Stimulated activated naive CD8-positive, alpha-beta T cell treated with anti-CD3 and anti-CD28 coated beads, Interleukin-15, Interleukin-2, amounts not matched to agents 100 ng/mL and 50 ng/mL, for 24 hours (primary cell): ENCODE results near the gene PRF1.

Experiments
- H3K27ac Mint-ChIP-seq: one replicate; pipeline ENCODE4 v1.8.0; 2021; ENCODE audit warnings: mild to moderate bottlenecking, mixed read lengths
- H3K27me3 Mint-ChIP-seq: one replicate; pipeline ENCODE4 v1.8.0; 2021; ENCODE audit warnings: mixed read lengths
- H3K36me3 Mint-ChIP-seq: one replicate; pipeline ENCODE4 v1.8.0; 2021; ENCODE audit warnings: low read depth, mixed read lengths
- H3K4me1 Mint-ChIP-seq: one replicate; pipeline ENCODE4 v1.8.0; 2021; ENCODE audit warnings: low read depth, mixed read lengths
- H3K4me3 Mint-ChIP-seq: one replicate; pipeline ENCODE4 v1.8.0; 2021; ENCODE audit warnings: mild to moderate bottlenecking, mixed read lengths
- H3K9me3 Mint-ChIP-seq: one replicate; pipeline ENCODE4 v1.8.0; 2021; ENCODE audit warnings: mixed read lengths

PRF1 gene

DNA sequence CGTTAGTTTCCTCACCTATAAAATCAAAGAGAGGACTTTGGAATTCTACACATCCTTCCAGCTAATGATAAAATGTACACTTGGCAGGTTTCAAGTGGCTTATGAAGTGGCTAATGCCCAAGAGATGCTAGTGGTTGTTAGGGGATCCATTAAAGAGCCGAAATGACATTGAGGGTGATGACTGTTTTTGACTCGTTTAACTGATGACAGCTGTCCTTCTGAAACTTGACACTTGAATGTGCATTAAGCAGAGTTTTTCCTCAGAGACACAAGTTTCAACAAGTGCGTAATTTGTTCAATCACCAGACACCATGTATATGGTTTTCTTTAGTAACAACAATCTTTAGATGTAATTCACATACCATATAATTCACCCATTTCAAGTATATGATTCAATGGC lies 1.6 kb upstream of the PRF1 start:
- Mint-ChIP-seq H3K27ac (peak overlapping the region; percentile 86), H3K27me3 (no peaks in the 10 kb centered on the region), H3K4me1 (peaks cover 52% of the 10 kb centered on the region), H3K36me3 (peaks cover 25% of the 10 kb centered on the region), H3K9me3 (no peaks in the 10 kb centered on the region), H3K4me3 (peak overlapping the region; percentile 91)

DNA sequence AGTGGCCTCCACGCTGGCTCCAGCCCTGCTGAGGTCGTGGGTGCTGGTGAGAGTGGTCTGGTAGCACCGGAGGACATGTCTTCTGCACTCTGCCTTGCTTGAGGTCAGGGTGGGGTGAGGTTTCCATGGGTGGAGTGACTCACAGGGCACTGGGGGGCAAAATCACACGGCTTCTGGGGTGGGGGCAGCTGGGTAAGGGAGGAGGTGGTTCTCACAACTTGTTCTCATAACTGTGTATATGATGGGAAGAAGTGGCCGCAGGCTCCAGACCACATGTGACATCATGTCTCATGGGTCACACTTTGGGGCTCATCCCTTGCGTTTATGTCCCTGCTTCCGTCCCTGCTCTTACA lies 884 bp upstream of the PRF1 start:
- Mint-ChIP-seq H3K4me1 (peaks cover 56% of the 10 kb centered on the region), H3K9me3 (no peaks in the 10 kb centered on the region), H3K36me3 (peaks cover 31% of the 10 kb centered on the region), H3K27me3 (no peaks in the 10 kb centered on the region), H3K27ac (peak overlapping the region; percentile 86), H3K4me3 (peak overlapping the region; percentile 91)

DNA sequence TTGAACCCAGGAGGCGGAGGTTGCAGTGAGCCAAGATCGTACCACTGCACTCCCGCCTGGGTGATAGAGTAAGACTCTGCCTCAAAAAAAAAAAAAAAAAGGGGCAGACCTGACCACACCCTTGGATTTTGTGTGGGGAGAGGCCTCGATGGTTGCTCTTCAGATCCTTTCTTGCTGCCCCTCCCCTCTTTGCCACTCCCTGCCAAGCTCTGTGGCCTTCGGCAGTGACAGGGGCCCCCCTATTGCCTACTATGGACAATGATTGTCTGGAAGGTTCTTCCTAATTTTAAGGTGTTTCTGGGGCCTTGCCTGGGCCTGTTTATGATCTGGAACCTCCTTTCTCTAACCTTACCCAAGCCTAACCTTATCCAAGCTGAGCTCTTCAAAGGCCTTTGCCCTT lies 795 bp downstream of the PRF1 start:
- Mint-ChIP-seq H3K27me3 (no peaks in the 10 kb centered on the region), H3K9me3 (no peaks in the 10 kb centered on the region), H3K27ac (peak overlapping the region; percentile 86), H3K36me3 (peaks cover 47% of the 10 kb centered on the region), H3K4me3 (peak overlapping the region; percentile 91), H3K4me1 (peaks cover 60% of the 10 kb centered on the region)

DNA sequence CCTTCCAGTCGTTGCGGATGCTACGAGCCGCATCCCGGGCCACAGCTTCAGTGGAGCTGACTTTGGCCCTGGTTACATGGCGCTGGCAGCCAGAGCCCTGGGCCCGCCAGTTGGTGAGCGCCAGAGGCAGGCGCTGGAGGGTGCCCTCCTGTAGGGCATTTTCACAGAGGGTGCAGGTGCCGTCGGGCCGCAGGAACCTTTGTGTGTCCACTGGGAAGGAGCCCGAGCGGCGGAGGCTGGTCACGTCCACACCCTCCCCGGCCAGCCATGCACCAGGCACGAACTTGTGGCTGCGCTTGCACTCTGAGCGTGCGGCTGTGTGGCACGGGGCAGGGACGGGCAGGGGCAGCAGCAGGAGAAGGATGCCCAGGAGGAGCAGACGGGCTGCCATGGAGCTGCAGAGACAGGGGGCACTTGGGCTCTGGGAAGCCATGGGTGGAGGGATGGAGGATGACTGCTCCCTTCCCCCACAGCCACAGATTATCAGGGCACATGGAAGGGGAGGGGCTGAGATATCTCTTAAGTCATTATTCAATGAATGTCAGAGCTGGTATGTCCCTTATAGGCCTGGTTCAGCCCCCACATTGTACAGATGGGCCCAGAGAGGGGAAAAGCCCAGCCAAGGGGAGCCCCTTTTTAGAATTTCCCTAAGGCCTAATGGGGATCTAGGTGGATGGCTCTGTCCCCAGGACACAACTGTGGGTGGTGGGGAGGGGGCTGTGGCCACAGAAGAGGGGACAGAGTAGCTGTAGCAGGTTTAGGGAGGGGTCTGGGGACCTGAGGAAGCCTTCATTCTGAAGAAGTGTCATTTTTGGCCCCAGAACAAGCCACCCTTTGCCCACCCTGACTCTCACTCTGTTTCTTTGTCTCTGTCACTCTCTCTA lies 1.8 kb downstream of the PRF1 start:
- no peaks in the 10 kb centered on the region for H3K27me3 Mint-ChIP-seq

DNA sequence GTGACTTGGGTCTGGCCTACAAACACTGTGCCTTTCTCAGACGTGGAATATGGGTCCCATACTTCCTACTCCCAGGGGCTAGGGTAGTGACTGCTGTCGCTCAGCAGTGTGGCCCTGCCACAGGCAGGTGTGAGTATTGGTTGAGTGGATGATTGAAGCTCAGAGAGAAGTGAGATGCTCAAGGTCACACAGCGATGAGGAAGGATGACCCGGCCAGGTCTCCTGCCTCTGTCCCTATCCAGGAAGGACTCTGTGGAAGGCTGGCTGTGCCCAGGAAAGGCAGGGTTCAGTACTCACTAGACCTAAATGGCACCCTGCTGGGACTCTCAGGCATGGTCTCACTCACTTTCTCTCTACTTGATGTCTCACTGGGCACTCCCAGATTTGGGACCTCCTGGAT lies 2.8 kb downstream of the PRF1 start:
- Mint-ChIP-seq H3K36me3 (peaks cover 57% of the 10 kb centered on the region), H3K4me1 (peaks cover 70% of the 10 kb centered on the region), H3K9me3 (no peaks in the 10 kb centered on the region), H3K27ac (peak overlapping the region; percentile 84), H3K4me3 (peak overlapping the region; percentile 91), H3K27me3 (no peaks in the 10 kb centered on the region)

More for the DNA sequence above, 1.8 kb downstream of the PRF1 start:
- peak overlapping the region; percentile 91 for H3K4me3 Mint-ChIP-seq
- peak overlapping the region; percentile 70 for H3K27ac Mint-ChIP-seq
- peaks cover 57% of the 10 kb centered on the region for H3K36me3 Mint-ChIP-seq
- H3K4me1 Mint-ChIP-seq: peaks cover 69% of the 10 kb centered on the region
- no peaks in the 10 kb centered on the region for H3K9me3 Mint-ChIP-seq

DNA sequence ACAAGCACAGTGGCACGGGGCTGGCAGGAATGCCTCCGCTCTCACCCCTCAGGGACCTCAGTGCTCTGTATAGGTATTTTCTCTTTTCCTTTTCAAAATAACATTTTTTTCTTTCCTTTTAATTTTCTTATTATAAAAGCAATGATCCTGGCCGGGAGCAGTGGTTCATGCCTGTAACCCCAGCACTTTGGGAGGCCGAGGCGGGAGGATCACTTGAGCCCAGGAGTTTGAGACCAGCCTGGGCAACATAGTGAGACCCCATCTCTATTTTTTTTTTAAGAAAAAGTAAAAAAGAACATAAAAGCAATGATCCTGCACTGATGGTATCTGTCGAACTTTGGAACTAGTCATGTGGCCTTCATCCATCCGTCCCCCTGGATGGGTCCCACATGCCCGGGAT lies 3.2 kb downstream of the PRF1 start:
- Mint-ChIP-seq H3K27ac (peak overlapping the region; percentile 84), H3K4me1 (peaks cover 72% of the 10 kb centered on the region), H3K36me3 (peaks cover 57% of the 10 kb centered on the region), H3K4me3 (peak overlapping the region; percentile 91), H3K9me3 (no peaks in the 10 kb centered on the region), H3K27me3 (no peaks in the 10 kb centered on the region)

DNA sequence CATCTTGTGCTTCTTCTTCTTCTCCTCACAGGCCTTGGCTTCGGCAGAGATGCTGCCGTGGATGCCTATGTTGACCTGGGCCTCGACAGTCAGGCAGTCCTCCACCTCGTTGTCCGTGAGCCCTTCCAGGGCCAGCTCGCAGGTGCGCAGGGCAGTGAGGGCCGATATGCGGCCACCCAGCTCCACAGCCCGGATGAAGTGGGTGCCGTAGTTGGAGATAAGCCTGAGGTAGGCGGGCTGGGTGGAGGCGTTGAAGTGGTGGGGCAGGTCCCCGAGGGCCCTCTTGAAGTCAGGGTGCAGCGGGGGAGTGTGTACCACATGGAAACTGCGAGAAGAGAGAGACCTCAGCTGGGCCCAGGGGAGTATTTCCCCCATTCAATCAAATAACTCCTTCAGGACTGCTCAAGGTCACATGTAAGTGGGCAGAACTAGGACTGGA lies 3.7 kb downstream of the PRF1 start:
- Mint-ChIP-seq H3K27me3 (no peaks in the 10 kb centered on the region), H3K4me1 (peaks cover 71% of the 10 kb centered on the region), H3K27ac (no peak overlapping the region), H3K9me3 (no peaks in the 10 kb centered on the region), H3K4me3 (peak overlapping the region; percentile 91), H3K36me3 (peaks cover 57% of the 10 kb centered on the region)

DNA sequence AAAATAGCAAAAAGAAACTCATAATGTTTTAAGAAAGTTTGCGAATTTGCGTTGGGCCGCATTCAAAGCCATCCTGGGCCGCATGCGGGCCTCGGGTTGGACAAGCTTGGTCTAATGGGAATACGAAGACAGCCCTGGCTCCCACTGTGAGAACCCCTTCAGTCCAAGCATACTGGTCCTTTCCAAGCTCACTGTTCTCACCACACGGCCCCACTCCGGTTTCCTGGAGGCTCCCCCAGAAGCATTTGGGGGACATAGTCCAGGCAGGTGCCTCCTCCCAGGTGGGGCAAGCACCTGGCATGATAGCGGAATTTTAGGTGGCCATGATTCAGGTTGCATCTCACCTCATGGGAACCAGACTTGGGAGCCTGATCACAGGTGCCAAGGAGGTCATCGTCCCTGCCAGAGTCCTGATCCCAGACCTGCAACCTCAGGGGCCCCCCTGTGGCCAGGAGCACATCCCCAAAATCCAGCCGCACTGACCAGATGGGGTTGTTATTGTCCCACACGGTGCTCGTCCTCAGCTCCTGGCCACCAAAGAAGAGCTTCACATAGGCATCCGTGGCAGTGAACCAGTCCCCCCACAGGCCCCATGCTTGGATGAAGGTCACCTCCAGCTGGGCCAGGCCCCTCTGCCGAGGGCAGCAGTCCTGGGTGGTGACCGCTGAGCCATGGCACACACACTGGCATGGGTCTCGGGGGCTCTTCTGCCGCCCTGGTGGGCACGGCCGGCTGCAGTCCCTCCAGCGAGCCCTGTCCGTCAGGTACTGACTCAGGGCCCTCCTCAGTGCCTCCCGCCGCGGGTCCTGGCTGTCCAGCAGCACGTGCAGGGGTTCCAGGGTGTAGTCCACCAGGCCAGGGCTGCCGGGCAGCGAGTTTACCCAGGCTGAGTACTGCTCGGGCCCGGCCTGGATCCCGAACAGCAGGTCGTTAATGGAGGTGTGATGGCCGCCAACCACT lies 4.4 kb downstream of the PRF1 start:
- Mint-ChIP-seq H3K4me1 (peaks cover 67% of the 10 kb centered on the region), H3K36me3 (peaks cover 57% of the 10 kb centered on the region), H3K27ac (peak overlapping the region; percentile 52), H3K4me3 (peak overlapping the region; percentile 57), H3K9me3 (no peaks in the 10 kb centered on the region), H3K27me3 (no peaks in the 10 kb centered on the region)

DNA sequence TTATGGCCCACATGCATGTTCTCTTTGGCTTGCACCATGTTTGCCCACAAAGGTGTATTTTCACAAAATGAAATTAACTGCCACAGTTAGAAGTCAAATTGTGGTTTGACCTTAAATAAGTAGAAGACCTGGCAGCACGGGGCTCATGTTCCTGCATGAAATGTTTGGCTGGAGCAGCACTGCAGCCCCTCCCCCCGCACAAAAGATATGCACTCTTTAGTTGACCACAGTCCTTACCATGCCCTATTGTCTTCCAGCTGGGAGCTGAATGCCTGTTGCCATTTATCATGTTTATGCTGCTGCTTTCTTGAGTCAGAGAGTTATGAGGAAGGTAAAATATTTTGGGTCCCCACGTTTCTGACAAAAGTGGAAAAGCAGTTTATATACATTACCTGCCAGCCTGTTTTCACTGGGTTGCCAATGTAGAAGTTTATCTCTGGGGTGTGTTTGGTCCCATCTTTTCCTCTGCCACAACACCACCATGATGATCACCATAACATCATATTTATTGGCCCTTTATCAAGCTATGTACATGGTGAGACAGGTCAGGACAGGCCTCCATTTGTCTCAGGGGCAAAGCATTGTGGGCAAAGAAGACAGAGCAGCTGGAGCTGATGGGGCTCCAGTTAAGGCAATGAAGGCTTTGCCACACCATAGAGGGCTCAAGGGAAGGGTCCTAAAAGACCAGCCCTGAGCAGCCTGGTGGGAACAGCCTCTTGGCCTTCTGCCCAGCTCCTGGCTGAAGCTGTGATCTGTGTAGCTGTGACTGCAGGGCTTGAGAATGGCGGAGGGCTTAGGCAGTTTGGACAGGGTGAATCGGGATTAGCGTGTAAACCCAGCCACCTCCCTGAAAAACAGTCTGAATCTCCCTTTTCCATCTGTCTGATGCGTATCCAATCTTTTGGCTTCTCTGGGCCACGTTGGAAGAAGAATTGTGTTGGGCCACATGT lies 5.4 kb downstream of the PRF1 start:
- peaks cover 68% of the 10 kb centered on the region for H3K4me1 Mint-ChIP-seq
- peak overlapping the region; percentile 57 for H3K4me3 Mint-ChIP-seq
- H3K36me3 Mint-ChIP-seq: peaks cover 52% of the 10 kb centered on the region
- no peaks in the 10 kb centered on the region for H3K27me3 Mint-ChIP-seq
- peak overlapping the region; percentile 52 for H3K27ac Mint-ChIP-seq
- no peaks in the 10 kb centered on the region for H3K9me3 Mint-ChIP-seq

DNA sequence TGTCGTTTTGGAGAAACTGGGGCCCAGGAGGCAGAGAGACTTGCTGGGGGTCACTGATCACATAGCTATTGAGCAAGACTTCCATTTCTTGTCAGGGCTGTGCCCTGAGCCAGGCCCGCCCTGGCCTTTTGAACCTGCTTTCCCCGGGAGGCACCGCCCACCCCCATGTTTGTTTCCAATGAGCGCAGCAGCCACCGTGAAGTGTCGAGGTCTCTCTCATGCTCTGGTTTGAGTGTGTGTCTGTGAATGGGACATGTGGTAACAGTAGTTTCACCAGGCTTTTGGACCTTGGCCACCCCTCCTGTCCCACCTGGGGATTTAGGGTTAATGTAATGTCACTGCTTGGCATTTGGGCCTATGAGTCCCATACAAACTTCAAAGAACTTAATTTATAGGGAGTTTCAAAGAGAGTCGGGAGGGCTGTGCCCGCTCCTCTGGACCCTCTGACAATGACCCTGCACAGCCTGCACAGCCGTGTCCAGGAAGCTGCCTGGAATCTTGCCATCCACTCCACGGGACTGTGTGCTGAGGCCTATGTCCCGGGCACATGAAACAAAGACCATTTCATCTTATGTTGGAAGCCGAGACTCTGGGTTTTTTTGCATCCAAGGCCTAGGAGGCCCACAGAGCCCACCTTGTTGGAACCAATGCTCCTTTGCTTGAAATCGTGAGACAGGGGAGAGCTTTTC lies 6.3 kb downstream of the PRF1 start:
- H3K4me1 Mint-ChIP-seq: peaks cover 72% of the 10 kb centered on the region
- peaks cover 45% of the 10 kb centered on the region for H3K36me3 Mint-ChIP-seq
- no peaks in the 10 kb centered on the region for H3K27me3 Mint-ChIP-seq
- H3K27ac Mint-ChIP-seq: peak overlapping the region; percentile 38
- peak overlapping the region; percentile 57 for H3K4me3 Mint-ChIP-seq
- H3K9me3 Mint-ChIP-seq: no peaks in the 10 kb centered on the region

DNA sequence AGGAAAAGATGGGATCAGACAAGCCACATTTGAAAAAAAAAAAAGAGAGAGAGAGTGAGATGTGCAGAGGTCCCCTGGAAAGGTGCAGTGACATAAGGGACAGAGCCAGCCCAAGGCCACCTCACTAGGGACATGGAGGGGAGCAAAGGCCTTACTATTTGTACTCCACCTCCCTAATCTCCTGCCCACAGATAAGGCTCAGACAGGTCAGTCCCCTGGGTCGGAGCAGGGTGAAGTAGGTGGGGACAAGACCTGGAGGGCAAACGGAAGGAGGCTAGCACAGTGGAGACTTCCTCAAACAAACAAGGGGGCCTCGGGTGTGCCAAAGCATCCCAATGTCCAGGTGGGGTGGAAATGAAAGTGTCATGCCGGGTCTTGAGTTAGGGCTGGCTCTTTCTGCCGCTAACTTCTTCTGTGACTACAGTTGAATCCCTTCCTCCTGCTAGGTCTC lies 7.0 kb downstream of the PRF1 start:
- Mint-ChIP-seq H3K27me3 (no peaks in the 10 kb centered on the region), H3K9me3 (no peaks in the 10 kb centered on the region), H3K4me3 (no peak overlapping the region), H3K36me3 (peaks cover 42% of the 10 kb centered on the region), H3K27ac (peak overlapping the region; percentile 38), H3K4me1 (peaks cover 79% of the 10 kb centered on the region)

DNA sequence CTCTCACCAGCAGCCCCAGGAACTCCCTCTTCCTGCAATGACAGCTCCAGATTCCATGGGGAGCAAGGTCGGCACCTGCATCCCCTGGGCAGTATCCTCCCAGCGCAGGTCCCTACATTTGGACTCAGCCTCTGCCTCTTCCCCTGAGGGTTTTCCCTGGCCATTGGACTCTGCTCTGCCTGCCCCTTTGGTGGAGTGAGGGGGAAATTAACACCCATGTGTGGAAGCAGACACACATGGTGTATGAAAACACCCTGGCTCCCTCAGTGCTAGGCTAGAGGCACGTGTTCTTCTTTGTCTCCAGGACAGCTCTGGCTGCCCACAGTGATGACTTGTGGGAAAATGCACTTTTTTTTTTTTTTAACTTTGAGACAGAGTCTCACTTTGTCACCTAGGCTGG lies 8.4 kb downstream of the PRF1 start:
- Mint-ChIP-seq H3K9me3 (no peaks in the 10 kb centered on the region), H3K27ac (no peak overlapping the region), H3K4me1 (peaks cover 86% of the 10 kb centered on the region), H3K27me3 (no peaks in the 10 kb centered on the region), H3K36me3 (peaks cover 33% of the 10 kb centered on the region), H3K4me3 (no peak overlapping the region)

DNA sequence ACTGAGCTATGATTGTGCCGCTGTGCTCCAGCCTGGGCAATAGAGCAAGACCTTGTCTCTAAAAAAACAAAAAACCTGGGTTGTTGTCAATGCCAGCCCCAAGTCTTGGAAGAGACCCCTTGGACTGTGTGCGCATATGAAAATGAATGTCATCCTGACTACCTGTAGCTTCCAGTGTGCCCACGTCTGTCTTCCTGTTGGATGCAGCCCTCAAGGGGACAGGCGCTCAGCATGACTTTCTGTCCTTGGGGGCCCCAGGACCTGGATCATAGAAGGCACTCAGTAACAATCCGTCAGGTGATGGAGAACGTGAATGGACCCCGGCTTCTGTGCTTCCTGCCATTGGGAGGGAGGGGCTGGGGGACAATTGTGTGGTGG lies 9.0 kb downstream of the PRF1 start:
- no peak overlapping the region for H3K27ac Mint-ChIP-seq
- peaks cover 26% of the 10 kb centered on the region for H3K36me3 Mint-ChIP-seq
- H3K4me3 Mint-ChIP-seq: no peak overlapping the region
- H3K9me3 Mint-ChIP-seq: no peaks in the 10 kb centered on the region
- peaks cover 88% of the 10 kb centered on the region for H3K4me1 Mint-ChIP-seq
- no peaks in the 10 kb centered on the region for H3K27me3 Mint-ChIP-seq
